HCEC 1CT (cell line): ENCODE results near the gene ITIH4.

Experiments
- DNase-seq: peaks from one replicate; pipeline ENCODE4 v3.0.0-alpha.2; 2017

Gene ITIH4

GRCh38 chr3:52829906-52830463 lies 487 bp downstream of the ITIH4 start:
- no peak for DNase-seq

GRCh38 chr3:52829482-52829881 lies 990 bp downstream of the ITIH4 start:
- DNase-seq = no peak

- DNase-seq = peak; percentile 14
Measured at GRCh38 chr3:52827866-52828376, 2.6 kb downstream of the ITIH4 start.

- DNase-seq = peak; percentile 37
Measured at GRCh38 chr3:52827441-52827840, 3.0 kb downstream of the ITIH4 start.

- no peak for DNase-seq
Measured at GRCh38 chr3:52824037-52824436, 6.4 kb downstream of the ITIH4 start.

- no peak for DNase-seq
Measured at GRCh38 chr3:52822363-52822762, 8.1 kb downstream of the ITIH4 start.

GRCh38 chr3:52820736-52821135 lies 9.7 kb downstream of the ITIH4 start:
- no peak for DNase-seq

- no peak for DNase-seq
Measured at GRCh38 chr3:52819936-52820335, 10.5 kb downstream of the ITIH4 start.

- no peak for DNase-seq
Measured at GRCh38 chr3:52817860-52818259, 12.6 kb downstream of the ITIH4 start.

GRCh38 chr3:52817221-52817620 lies 13.3 kb downstream of the ITIH4 start:
- no peak for DNase-seq

- no peak for DNase-seq
Measured at GRCh38 chr3:52816654-52817053, 13.8 kb downstream of the ITIH4 start.

- no peak for DNase-seq
Measured at GRCh38 chr3:52816199-52816598, 14.3 kb downstream of the ITIH4 start.

- no peak for DNase-seq
Measured at GRCh38 chr3:52813810-52814209, 16.7 kb downstream of the ITIH4 start.

GRCh38 chr3:52811452-52812011 lies 18.9 kb downstream of the ITIH4 start:
- no peak for DNase-seq

- DNase-seq = no peak
Measured at GRCh38 chr3:52810923-52811322, 19.5 kb downstream of the ITIH4 start.

GRCh38 chr3:52809662-52810377 lies 20.7 kb downstream of the ITIH4 start:
- no peak for DNase-seq

- no peak for DNase-seq
Measured at GRCh38 chr3:52809149-52809548, 21.3 kb downstream of the ITIH4 start.

- no peak for DNase-seq
Measured at GRCh38 chr3:52805270-52806039, 25.0 kb downstream of the ITIH4 start.

GRCh38 chr3:52801839-52802238 lies 28.6 kb downstream of the ITIH4 start:
- no peak for DNase-seq

GRCh38 chr3:52800079-52800478 lies 30.4 kb downstream of the ITIH4 start:
- DNase-seq = no peak

GRCh38 chr3:52798978-52799476 lies 31.4 kb downstream of the ITIH4 start:
- no peak for DNase-seq

GRCh38 chr3:52798376-52798977 lies 32.0 kb downstream of the ITIH4 start:
- no peak for DNase-seq

GRCh38 chr3:52796411-52796810 lies 34.1 kb downstream of the ITIH4 start:
- no peak for DNase-seq
